Type B pancreatic cell (in vitro differentiated cells): ENCODE results near the gene CADPS. TPM values are rescaled to one million over a fixed set of nuclear protein-coding genes. Genes with fewer than 3 reads are reported as not detected.

Source experiments
- DNase-seq: peaks from one replicate; pipeline ENCODE4 v3.0.0; 2021; ENCODE audit warnings: mixed read lengths; ENCODE audit not compliant: unreplicated experiment; ENCODE audit errors: extremely low spot score
- H3K27ac Mint-ChIP-seq: 2 replicates; pipeline ENCODE4 v1.8.0; 2021; ENCODE audit warnings: mild to moderate bottlenecking, mixed read lengths
- H3K27me3 Mint-ChIP-seq: 2 replicates; pipeline ENCODE4 v1.8.0; 2021; ENCODE audit warnings: mixed read lengths
- H3K36me3 Mint-ChIP-seq: 2 replicates; pipeline ENCODE4 v1.8.0; 2021; ENCODE audit warnings: mixed read lengths
- H3K4me1 Mint-ChIP-seq: one replicate; pipeline ENCODE4 v1.8.0; 2021; ENCODE audit warnings: mixed read lengths; ENCODE audit not compliant: unreplicated experiment
- H3K4me3 Mint-ChIP-seq: 2 replicates; pipeline ENCODE4 v1.8.0; 2021; ENCODE audit warnings: mild to moderate bottlenecking, mixed read lengths
- H3K9me3 Mint-ChIP-seq: 2 replicates; pipeline ENCODE4 v1.8.0; 2021; ENCODE audit warnings: mixed read lengths
- total RNA-seq: library from RNA; stranded (reverse); gene quantifications from 2 replicates; pipeline ENCODE4 v1.2.1, GENCODE V29; 2021; ENCODE audit warnings: low replicate concordance
- TF ChIP-seq, protein P1 (sequence below): fragments of 200-600 bp; sonication (generic); conservative IDR thresholded peaks from 2 replicates; pipeline ENCODE4 v1.5.0; 2021; ENCODE audit warnings: antibody characterized with exemption, mild to moderate bottlenecking

Gene CADPS
- total RNA-seq, 1 donor from 2014 or later = 21.6 TPM

DNA sequence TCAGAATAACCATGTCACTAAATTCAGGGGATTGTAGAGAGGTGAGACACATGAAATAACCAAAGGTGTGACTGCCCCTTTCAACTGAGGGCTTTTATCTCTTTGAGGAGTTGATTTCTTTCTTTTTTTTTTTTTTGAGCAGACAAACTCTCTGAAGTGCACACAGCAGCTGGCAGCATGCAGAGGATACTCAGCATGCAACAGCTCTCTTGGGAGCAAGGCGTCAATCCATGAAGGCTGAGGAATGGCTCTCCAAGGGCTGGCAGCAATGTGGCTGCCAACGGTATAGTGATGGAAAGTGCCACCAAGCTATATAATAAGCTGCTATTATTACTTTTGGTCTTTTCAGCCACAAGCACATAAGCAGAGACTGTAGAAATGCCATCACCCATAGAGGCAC lies 275.2 kb downstream of the CADPS start:
- Mint-ChIP-seq H3K36me3 (no peaks in the 10 kb centered on the region), H3K4me1 (peaks cover 14% of the 10 kb centered on the region), H3K27ac (no peak overlapping the region), H3K4me3 (no peak overlapping the region), H3K27me3 (peaks cover 5% of the 10 kb centered on the region), H3K9me3 (no peaks in the 10 kb centered on the region)
- TF ChIP-seq, protein P1, sequence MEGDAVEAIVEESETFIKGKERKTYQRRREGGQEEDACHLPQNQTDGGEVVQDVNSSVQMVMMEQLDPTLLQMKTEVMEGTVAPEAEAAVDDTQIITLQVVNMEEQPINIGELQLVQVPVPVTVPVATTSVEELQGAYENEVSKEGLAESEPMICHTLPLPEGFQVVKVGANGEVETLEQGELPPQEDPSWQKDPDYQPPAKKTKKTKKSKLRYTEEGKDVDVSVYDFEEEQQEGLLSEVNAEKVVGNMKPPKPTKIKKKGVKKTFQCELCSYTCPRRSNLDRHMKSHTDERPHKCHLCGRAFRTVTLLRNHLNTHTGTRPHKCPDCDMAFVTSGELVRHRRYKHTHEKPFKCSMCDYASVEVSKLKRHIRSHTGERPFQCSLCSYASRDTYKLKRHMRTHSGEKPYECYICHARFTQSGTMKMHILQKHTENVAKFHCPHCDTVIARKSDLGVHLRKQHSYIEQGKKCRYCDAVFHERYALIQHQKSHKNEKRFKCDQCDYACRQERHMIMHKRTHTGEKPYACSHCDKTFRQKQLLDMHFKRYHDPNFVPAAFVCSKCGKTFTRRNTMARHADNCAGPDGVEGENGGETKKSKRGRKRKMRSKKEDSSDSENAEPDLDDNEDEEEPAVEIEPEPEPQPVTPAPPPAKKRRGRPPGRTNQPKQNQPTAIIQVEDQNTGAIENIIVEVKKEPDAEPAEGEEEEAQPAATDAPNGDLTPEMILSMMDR = no peak
- no peak for DNase-seq

DNA sequence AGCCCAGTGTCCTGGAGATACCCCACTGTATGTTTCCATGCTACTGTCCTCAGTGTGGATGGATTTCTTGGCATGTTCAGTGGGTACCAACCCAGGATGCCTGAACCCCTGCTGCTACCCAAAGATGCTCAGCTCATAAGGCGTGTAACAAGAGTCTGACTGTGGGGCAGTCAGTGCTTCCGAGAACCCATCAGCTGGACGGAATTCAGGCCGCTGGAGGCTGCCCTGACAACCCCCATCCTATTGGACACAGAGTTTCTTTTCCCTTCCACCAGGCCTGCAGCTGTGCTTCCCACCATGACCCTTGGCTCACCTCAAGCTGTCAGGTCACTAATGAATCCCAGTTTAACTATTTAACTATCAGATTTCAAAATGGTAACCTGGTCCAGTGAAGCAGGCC lies 277.7 kb downstream of the CADPS start:
- TF ChIP-seq, protein P1 = no peak
- Mint-ChIP-seq H3K27ac (no peak overlapping the region), H3K4me3 (no peak overlapping the region), H3K9me3 (no peaks in the 10 kb centered on the region), H3K27me3 (peaks cover 4% of the 10 kb centered on the region), H3K4me1 (peaks cover 9% of the 10 kb centered on the region), H3K36me3 (no peaks in the 10 kb centered on the region)
- no peak for DNase-seq

DNA sequence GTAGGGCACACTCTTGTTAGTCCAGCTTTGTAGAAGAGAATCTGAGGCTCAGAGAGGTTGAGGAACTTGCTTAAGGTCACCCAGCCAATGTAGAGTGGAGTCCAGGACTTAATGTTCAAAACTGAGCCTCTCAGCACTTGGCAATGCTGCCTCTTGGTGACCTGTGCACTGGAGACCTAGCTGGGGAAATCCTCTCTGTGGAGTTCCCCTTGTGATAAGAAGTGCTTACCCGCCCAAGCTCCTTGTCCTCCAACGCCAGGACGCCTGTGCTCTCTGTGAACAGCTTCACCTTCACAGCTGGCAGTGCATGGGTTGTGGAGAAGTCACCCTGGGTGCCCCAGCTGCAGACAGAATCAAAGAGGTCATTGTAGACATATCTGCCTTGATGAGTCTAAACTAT lies 282.8 kb downstream of the CADPS start:
- DNase-seq = no peak
- peaks cover 15% of the 10 kb centered on the region for H3K27me3 Mint-ChIP-seq
- H3K27ac Mint-ChIP-seq = no peak overlapping the region
- H3K36me3 Mint-ChIP-seq = no peaks in the 10 kb centered on the region
- H3K9me3 Mint-ChIP-seq = no peaks in the 10 kb centered on the region
- TF ChIP-seq, protein P1 = no peak
- H3K4me1 Mint-ChIP-seq = no peaks in the 10 kb centered on the region
- no peak overlapping the region for H3K4me3 Mint-ChIP-seq

DNA sequence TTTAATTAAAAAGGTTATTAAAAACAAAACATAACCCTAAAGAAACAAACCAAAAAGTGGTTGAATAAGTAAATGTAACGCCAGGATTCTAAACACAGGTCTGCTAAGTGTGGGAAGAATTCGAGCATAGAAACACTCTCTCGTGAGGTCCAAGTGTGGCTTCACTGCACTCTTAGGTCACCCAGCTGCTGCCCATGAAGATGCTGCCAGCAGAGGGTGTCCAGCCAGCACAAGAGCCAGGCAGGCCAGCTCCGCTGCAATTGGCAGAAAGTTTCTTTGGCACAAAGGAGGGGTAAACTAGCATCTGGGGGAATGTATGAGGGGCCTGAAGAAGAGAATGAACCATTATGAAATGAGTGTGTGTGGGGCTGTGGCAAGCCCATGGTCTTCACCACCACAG lies 286.1 kb downstream of the CADPS start:
- Mint-ChIP-seq H3K27ac (no peak overlapping the region), H3K4me1 (no peaks in the 10 kb centered on the region), H3K4me3 (no peak overlapping the region), H3K36me3 (no peaks in the 10 kb centered on the region), H3K27me3 (peaks cover 15% of the 10 kb centered on the region), H3K9me3 (no peaks in the 10 kb centered on the region)
- DNase-seq = no peak
- TF ChIP-seq, protein P1 = no peak

DNA sequence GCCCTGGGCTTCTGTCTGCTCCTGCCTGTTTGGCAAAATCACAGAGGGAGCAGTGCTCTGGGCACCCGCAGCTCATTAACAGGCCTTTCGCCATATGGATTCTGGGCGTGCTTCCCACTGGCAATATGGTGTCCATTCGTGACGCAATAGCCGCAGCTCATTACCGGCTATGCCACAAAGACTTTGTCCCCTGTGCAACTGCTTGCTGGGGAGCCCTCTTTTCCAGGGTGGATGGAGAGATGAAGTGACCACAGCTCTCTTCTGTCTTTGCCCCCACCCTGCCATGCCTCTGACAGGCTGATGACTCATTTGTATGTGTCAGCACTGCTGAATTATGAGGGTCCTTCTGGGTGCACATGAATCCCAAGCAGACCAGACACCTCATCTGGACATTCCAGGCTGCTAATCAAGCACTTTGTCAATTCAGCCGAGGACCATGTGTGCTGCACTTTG lies 287.6 kb downstream of the CADPS start:
- Mint-ChIP-seq H3K9me3 (no peaks in the 10 kb centered on the region), H3K4me3 (no peak overlapping the region), H3K27ac (no peak overlapping the region), H3K36me3 (no peaks in the 10 kb centered on the region), H3K4me1 (no peaks in the 10 kb centered on the region), H3K27me3 (peaks cover 12% of the 10 kb centered on the region)
- DNase-seq = no peak
- TF ChIP-seq, protein P1 = no peak

DNA sequence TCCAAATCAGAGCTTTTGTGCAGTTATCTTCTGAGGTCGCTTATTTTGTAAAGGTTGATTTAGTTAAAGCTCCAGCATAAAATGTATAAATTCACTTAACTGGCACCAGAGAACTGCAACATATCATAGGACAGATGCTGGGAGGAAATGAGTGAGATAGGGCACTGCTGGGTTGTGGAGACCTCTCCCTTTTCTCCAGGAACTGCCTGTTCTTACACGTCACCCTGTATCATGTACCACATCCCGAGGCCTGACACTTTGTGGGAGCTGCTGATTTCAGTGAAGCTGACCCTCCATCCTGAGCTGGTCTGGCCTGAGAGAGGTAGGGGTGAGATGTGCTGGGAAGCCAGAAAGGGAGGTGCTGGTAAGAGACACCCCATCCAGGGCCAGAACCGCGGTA lies 288.0 kb downstream of the CADPS start:
- Mint-ChIP-seq H3K27ac (no peak overlapping the region), H3K4me3 (no peak overlapping the region), H3K4me1 (no peaks in the 10 kb centered on the region), H3K9me3 (no peaks in the 10 kb centered on the region), H3K36me3 (no peaks in the 10 kb centered on the region), H3K27me3 (peaks cover 8% of the 10 kb centered on the region)
- DNase-seq = no peak
- TF ChIP-seq, protein P1 = no peak
